Keratinocyte (primary cell): ENCODE measurements around the gene CALML3. TPM values are rescaled to one million over a fixed set of nuclear protein-coding genes. Genes with fewer than 3 reads are reported as not detected.
A peak's percentile ranks its signal among the peaks of the same experiment; 100 is the strongest.

Source experiments
- DNase-seq: peaks from one replicate; pipeline ENCODE4 v3.0.0-alpha.2; 2011; ENCODE audit warnings: low read depth, missing footprints, low spot score
- FAIRE-seq: peaks from 2 replicates; lab custom pipeline; 2011; peaks lifted over from hg19 to GRCh38; lab: Jason Lieb, UNC
- H2AFZ ChIP-seq: 2 replicates; pipeline ENCODE4 v1.6.0; 2012; ENCODE audit warnings: low read length, control low read depth, inconsistent platforms; ENCODE audit not compliant: control insufficient read depth
- H3K27ac ChIP-seq: 2 replicates; pipeline ENCODE4 v1.5.1; 2011; ENCODE audit warnings: low read length; ENCODE audit not compliant: control insufficient read depth, insufficient read depth
- H3K27me3 ChIP-seq: 3 replicates; pipeline ENCODE4 v1.6.0; 2011; ENCODE audit warnings: low read length; ENCODE audit not compliant: control insufficient read depth, insufficient read depth; ENCODE audit errors: extremely low read depth
- H3K36me3 ChIP-seq, 2 experiments: 2 replicates in 1 of 2; 3 replicates in 1 of 2; pipeline ENCODE4 v1.5.1; 2011; ENCODE audit warnings: low read length in 2 of 2, mild to moderate bottlenecking in 1 of 2; ENCODE audit not compliant: control insufficient read depth in 2 of 2, insufficient read depth in 2 of 2; ENCODE audit errors: extremely low read depth in 1 of 2
- H3K4me1 ChIP-seq: 3 replicates; pipeline ENCODE4 v1.5.1; 2011; ENCODE audit warnings: low read length; ENCODE audit not compliant: control insufficient read depth, insufficient read depth; ENCODE audit errors: extremely low read depth
- H3K4me2 ChIP-seq: 3 replicates; pipeline ENCODE4 v1.6.0; 2011; ENCODE audit warnings: low read depth, low read length; ENCODE audit not compliant: control insufficient read depth, insufficient read depth; ENCODE audit errors: extremely low read depth
- H3K4me3 ChIP-seq, 3 experiments: fragments of 200-600 bp in 1 of 3; sonication (generic) in 1 of 3; 2 replicates in 2 of 3; 3 replicates in 1 of 3; pipeline ENCODE4 v1.5.1; 2011 to 2016; ENCODE audit warnings: low read length in 3 of 3, mild to moderate bottlenecking in 3 of 3, control low read depth in 2 of 3, inconsistent platforms in 1 of 3, low read depth in 1 of 3, mixed read lengths in 1 of 3, mixed run types in 1 of 3, moderate library complexity in 1 of 3; ENCODE audit not compliant: control insufficient read depth in 2 of 3, insufficient read depth in 2 of 3; ENCODE audit errors: extremely low read depth in 1 of 3
- H3K79me2 ChIP-seq: 2 replicates; pipeline ENCODE4 v1.6.0; 2012; ENCODE audit warnings: low read length; ENCODE audit not compliant: control insufficient read depth, insufficient read depth
- H3K9ac ChIP-seq: 3 replicates; pipeline ENCODE4 v1.6.0; 2011; ENCODE audit warnings: low read length; ENCODE audit not compliant: control insufficient read depth, insufficient read depth; ENCODE audit errors: extremely low read depth
- H3K9me1 ChIP-seq: 3 replicates; pipeline ENCODE4 v1.6.0; 2011; ENCODE audit warnings: low read length; ENCODE audit not compliant: control insufficient read depth, insufficient read depth; ENCODE audit errors: extremely low read depth
- H3K9me3 ChIP-seq: 2 replicates; pipeline ENCODE4 v1.5.1; 2012; ENCODE audit warnings: low read depth, low read length; ENCODE audit not compliant: control insufficient read depth
- H4K20me1 ChIP-seq: 3 replicates; pipeline ENCODE4 v1.6.0; 2011; ENCODE audit warnings: low read length; ENCODE audit not compliant: control insufficient read depth, insufficient read depth; ENCODE audit errors: extremely low read depth
- EZH2 ChIP-seq: IDR thresholded peaks from one replicate; pipeline ENCODE4 v1.6.1; 2012; ENCODE audit warnings: inconsistent platforms, mild to moderate bottlenecking, low read length, moderate library complexity
- dilution Hi-C: fragments of 300-500 bp; cut with MboI; formaldehyde crosslinking; loops from one replicate; pipeline ENCODE4 v1.7.0; 2020; ENCODE audit warnings: low sequenced_read_pairs; ENCODE audit not compliant: extremely low pct_ligation_motif_present
- polyA plus RNA-seq, 5 experiments: library from polyadenylated mRNA; depleted of rRNA in 3 of 5; stranded (reverse) in 3 of 5; stranded (forward) in 1 of 5; unstranded in 1 of 5; fragments of >200 nt; gene quantifications; 1 replicate in 1 of 5; 2 replicates in 3 of 5; 3 replicates in 1 of 5; pipeline versions ENCODE4 v1.2.1 to v1.2.3, GENCODE V29; 2011 to 2012; ENCODE audit warnings: missing spikeins in 2 of 5, low read depth in 1 of 5, low replicate concordance in 1 of 5
- TF ChIP-seq, protein P1 (sequence below), 3 experiments: IDR thresholded peaks in 1 of 3; conservative IDR thresholded peaks in 1 of 3; optimal IDR thresholded peaks in 1 of 3; 2 replicates in 2 of 3; 3 replicates in 1 of 3; pipeline versions ENCODE3 to v1.5.1; 2011; ENCODE audit warnings: low read length in 3 of 3, mild to moderate bottlenecking in 3 of 3, moderate library complexity in 2 of 3, control low read depth in 1 of 3, inconsistent platforms in 1 of 3; ENCODE audit not compliant: insufficient read depth in 2 of 3; ENCODE audit errors: extremely low read depth in 1 of 3

Gene CALML3
- polyA plus RNA-seq, 1 donor (not counting 4 experiments of a cell fraction or from before 2014, with no cell fraction given): 7.6 TPM

DNA sequence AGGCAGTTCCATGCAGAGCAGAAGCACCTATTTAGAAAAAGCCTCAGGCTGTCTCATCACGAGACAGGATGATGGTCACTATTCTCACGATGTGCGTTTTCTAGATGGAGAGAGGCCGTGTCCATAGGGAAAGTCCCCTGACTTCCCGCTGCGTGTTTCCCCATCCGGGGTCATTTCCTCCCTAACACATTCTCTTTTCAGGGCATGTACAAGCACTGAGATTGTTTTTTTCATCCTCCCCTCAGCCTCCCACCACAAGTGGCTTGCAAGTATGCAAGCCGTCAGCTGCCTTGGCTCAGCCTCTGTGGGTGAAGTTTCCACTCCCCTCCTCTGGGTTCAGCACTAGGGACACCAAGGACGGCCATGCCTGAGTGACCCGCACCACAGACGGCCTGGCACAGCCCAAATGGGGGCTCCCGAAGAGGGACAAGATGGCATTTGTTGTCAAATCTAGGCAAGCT is 22.7 kb upstream of the CALML3 start:
- dilution Hi-C loops: no loop called here
- FAIRE-seq (peak; percentile 5), DNase-seq (no peak)
- Histone ChIP-seq H3K9me3 (no peaks in the 10 kb centered on the region), H3K4me1 (peaks cover 33% of the 10 kb centered on the region), H3K4me3 (no peak overlapping the region), H2AFZ (no peak overlapping the region), H3K36me3 (no peaks in the 10 kb centered on the region), H3K9ac (no peak overlapping the region), H4K20me1 (no peaks in the 10 kb centered on the region), H3K27me3 (peaks cover 3% of the 10 kb centered on the region), H3K9me1 (no peaks in the 10 kb centered on the region), H3K4me2 (no peak overlapping the region), H3K79me2 (no peaks in the 10 kb centered on the region), H3K27ac (no peak overlapping the region)
- no peak for TF ChIP-seq EZH2
- TF ChIP-seq, protein P1, sequence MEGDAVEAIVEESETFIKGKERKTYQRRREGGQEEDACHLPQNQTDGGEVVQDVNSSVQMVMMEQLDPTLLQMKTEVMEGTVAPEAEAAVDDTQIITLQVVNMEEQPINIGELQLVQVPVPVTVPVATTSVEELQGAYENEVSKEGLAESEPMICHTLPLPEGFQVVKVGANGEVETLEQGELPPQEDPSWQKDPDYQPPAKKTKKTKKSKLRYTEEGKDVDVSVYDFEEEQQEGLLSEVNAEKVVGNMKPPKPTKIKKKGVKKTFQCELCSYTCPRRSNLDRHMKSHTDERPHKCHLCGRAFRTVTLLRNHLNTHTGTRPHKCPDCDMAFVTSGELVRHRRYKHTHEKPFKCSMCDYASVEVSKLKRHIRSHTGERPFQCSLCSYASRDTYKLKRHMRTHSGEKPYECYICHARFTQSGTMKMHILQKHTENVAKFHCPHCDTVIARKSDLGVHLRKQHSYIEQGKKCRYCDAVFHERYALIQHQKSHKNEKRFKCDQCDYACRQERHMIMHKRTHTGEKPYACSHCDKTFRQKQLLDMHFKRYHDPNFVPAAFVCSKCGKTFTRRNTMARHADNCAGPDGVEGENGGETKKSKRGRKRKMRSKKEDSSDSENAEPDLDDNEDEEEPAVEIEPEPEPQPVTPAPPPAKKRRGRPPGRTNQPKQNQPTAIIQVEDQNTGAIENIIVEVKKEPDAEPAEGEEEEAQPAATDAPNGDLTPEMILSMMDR (optimal IDR thresholded peaks at IDR 0.05 in 1 of 3, IDR thresholded peaks at IDR 0.05 in 1 of 3, conservative IDR thresholded peaks at IDR 0.05 in 1 of 3; ENCODE audit: extremely low read depth in 1 of 3, insufficient read depth in 2 of 3, low read length in 3 of 3): no peak

DNA sequence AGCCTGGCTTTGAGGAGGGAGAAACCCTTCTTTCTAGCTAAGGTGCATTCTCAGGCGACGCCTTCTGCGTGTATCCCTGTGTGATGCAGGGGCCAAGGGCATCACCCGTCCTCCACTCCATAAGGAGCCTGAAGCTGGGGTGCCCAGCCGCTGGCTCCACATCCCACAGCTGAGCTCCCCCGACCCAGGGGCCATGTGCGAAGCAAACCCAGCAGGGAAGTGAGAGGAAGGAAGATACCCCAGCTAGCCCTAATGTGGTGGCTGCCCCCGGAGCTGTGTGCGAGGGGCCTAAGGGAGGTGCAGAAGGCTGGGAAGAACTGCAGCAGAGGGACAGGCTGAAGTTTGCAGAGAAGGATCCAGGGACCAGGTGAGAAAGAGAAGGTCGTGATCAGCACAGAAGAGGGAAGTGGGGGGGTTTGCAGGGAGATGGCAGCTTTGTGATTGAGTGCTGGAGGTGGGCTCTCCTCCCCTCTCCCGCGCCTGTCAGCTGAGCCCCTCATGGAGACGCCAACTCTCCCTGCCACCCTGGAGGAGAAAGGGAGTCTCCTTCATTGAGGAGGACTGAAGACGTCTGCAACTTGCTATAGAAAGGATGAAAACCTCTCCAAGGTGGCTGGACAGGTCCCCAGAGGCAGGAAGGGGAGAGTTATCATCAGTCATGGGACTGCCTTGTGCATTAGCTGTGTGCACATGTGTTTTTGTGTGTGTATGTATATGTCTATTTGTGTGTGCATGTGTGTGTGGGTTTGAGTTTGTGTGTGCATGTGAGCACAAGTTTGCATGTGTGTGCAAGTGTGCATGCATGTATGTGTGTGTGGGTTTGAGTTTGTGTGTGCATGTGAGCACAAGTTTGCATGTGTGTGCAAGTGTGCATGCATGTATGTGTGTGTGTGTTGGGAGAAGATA is 21.9 kb upstream of the CALML3 start:
- Histone ChIP-seq H3K9me1 (no peaks in the 10 kb centered on the region), H3K36me3 (no peaks in the 10 kb centered on the region), H3K9me3 (no peaks in the 10 kb centered on the region), H3K4me3 (no peak overlapping the region), H3K79me2 (no peaks in the 10 kb centered on the region), H3K27me3 (peaks cover 3% of the 10 kb centered on the region), H3K27ac (no peak overlapping the region), H3K9ac (no peak overlapping the region), H3K4me2 (no peak overlapping the region), H3K4me1 (peaks cover 36% of the 10 kb centered on the region), H2AFZ (no peak overlapping the region), H4K20me1 (no peaks in the 10 kb centered on the region)
- dilution Hi-C loops: no loop called here
- FAIRE-seq: no peak
- DNase-seq: no peak
- TF ChIP-seq EZH2: no peak
- TF ChIP-seq, protein P1 (optimal IDR thresholded peaks at IDR 0.05 in 1 of 3, IDR thresholded peaks at IDR 0.05 in 1 of 3, conservative IDR thresholded peaks at IDR 0.05 in 1 of 3; ENCODE audit: extremely low read depth in 1 of 3, insufficient read depth in 2 of 3, low read length in 3 of 3): no peak
